Inferior parietal cortex (tissue), 1 donor: ENCODE measurements around the gene DDX43.
"Not testable (repeated sequence)": the region's sequence is repeated elsewhere in the genome, so short reads cannot be mapped to it uniquely, and the experiment has no call there.

Experiments used
- DNase-seq: peaks from one replicate; pipeline ENCODE4 v3.0.0-alpha.2; 2016; ENCODE audit errors: extremely low spot score

Gene DDX43

GRCh38 chr6:73394577-73395354 lies at the start of gene DDX43:
Gene DDX43, plus strand, starts transcription at chr6:73394828. Its CDS starts 78 bp downstream, at chr6:73394906.
- DNase-seq, result no peak

- DNase-seq, result no peak
These were observed 46.0 kb upstream of the DDX43 start for GRCh38 chr6:73348550-73349204.

- no peak for DNase-seq
These were observed 45.3 kb upstream of the DDX43 start for GRCh38 chr6:73349311-73349710.

GRCh38 chr6:73353636-73354593 lies 40.7 kb upstream of the DDX43 start, which contains the start of gene DPPA5:
Gene DPPA5, minus strand, starts transcription at chr6:73354276. Its CDS starts 51 bp downstream, at chr6:73354225.
- no peak for DNase-seq

GRCh38 chr6:73362358-73362757 lies 32.3 kb upstream of the DDX43 start, which contains the start of gene KHDC3L:
Gene KHDC3L, plus strand, starts transcription at chr6:73362658. Its CDS starts 72 bp downstream, at chr6:73362730.
- DNase-seq, result no peak

GRCh38 chr6:73362869-73363536 lies 31.6 kb upstream of the DDX43 start:
- no peak for DNase-seq

GRCh38 chr6:73363537-73363875 lies 31.1 kb upstream of the DDX43 start:
- no peak for DNase-seq

GRCh38 chr6:73364121-73364520 lies 30.5 kb upstream of the DDX43 start:
- DNase-seq, result no peak

- DNase-seq, result no peak
These were observed 30.1 kb upstream of the DDX43 start for GRCh38 chr6:73364549-73364948.

- no peak for DNase-seq
These were observed 26.8 kb upstream of the DDX43 start for GRCh38 chr6:73367761-73368355.

- DNase-seq, result no peak
These were observed 26.0 kb upstream of the DDX43 start for GRCh38 chr6:73368675-73369074.

- DNase-seq, result no peak
These were observed 25.5 kb upstream of the DDX43 start for GRCh38 chr6:73369157-73369556.

- DNase-seq, result no peak
These were observed 25.1 kb upstream of the DDX43 start, which contains the start of gene OOEP for GRCh38 chr6:73369563-73369962. Gene OOEP, minus strand, starts transcription at chr6:73369897. Its CDS starts 105 bp downstream, at chr6:73369792.

- no peak for DNase-seq
These were observed 22.6 kb upstream of the DDX43 start for GRCh38 chr6:73371984-73372383.

- DNase-seq, result no peak
These were observed 22.1 kb upstream of the DDX43 start for GRCh38 chr6:73372516-73372915.

GRCh38 chr6:73375216-73375615 lies 19.4 kb upstream of the DDX43 start:
- DNase-seq, result no peak

- DNase-seq, result no peak
These were observed 17.4 kb upstream of the DDX43 start for GRCh38 chr6:73377225-73377624.

GRCh38 chr6:73381531-73381930 lies 13.1 kb upstream of the DDX43 start:
- not testable (repeated sequence) for DNase-seq

GRCh38 chr6:73382462-73383113 lies 12.0 kb upstream of the DDX43 start:
- no peak for DNase-seq

- no peak for DNase-seq
These were observed 6.2 kb upstream of the DDX43 start for GRCh38 chr6:73388433-73388799.
